ENCODE measurements around the gene CIBAR2.

Gene CIBAR2

DNA sequence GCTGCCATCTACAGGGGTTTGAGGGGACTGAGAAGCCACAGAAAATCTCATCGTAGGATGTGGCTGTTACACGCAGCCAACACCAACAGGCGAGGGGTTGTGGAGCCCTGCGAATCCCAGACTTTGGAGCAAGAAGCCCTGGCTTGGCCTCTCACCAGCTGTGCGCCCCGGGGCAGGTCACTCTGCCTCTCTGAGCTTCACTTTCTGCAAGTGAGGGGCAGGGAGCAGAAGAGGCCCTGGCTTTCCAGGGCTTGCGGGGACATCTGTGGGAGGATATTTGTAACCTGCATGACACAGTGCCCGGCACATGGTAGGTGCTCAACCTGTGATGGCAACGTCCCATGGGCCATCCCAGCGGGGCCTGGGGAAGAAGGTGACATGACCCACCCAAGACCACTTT lies 32.9 kb upstream of the CIBAR2 start:
- DNase-seq (ENCODE audit: low read depth, low spot score), result no peak

DNA sequence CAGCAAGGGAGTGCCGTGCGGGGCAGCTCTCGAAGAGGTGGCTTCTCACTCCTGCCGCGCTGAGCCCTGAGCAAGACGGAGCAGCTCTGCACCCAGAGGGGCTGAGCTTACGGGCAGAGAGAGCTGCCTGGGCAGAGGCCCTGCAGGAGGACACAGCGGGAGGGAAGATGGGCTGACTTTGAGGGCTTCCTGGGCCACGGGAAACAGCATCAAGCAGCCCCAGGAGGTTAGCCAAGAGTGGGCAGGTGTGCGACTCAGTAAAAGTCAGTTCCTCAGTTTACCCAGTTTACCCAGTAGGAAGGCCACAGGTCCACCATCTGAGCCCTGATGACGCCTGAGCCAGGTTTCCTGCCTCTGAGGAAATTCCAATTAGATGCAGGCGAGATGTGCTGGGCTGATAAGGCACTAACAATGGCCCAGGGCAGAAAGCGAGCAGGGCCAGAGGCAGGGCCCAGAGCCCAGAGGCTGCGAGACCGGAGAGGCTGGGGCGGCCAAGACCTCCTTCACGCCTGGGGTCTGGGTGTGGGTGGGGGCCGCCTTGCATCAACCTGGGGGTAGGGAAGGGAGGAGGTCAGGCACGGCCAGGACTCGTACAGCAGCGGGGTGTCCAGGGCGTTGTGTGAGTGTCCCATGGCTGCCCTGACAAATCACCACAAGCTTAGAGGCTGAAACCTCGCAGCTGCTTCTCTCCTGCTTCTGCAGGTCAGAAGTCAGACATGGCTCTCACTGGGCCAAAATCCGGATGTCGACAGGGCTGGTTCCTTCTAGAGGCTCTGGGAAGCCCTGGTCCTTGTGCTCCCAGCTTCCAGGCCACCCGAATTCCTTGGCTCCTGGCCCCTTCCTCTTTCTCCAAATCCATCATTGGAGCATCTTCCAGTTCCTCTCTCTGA lies 32.0 kb upstream of the CIBAR2 start:
- no peak overlapping the region for H3K27ac ChIP-seq
- DNase-seq (ENCODE audit: low read depth, low spot score), result no peak

More for the DNA sequence above, 32.9 kb upstream of the CIBAR2 start:
- no peak overlapping the region for H3K27ac ChIP-seq

DNA sequence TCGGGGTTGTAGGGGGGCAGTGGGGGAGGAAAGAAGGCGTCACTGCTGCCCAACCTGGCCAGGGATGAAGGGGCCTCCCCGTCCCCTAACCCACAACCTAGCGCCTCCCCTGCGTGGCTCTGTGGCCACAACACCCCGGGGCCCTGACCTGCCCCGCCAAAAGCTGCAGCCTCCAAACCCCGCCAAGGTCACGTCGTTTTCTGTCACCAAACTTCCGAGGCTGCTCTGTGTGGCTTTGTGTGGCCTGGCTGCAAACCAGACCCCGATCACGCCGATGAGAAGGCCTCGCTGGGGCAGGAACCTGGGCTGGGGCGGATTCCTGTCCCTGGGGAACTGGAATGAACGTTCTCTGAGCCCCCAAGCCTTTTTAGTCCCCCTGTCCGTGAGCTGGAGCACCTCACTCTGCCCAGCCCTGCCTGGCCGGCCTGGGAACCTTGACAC lies 30.5 kb upstream of the CIBAR2 start:
- H3K27ac ChIP-seq, result no peak overlapping the region

DNA sequence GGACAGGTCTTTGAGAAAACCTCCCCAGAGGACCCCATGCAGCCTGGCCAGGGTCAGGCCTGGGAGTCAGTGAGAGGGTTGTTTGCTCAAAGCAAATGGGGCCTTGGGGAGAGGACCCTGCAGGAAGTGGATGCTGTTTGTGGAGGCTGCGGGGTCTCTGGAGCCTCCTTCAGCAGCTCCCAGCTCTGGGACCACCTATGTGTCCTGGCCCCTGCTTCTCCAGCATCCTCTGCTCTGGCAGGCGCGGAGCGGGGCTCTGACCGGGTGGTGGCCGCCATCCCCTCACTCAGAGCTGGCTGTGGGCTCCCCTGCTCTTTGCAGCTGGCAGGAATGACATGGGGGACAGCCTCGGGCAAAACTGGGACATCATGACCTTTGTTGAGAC lies 29.8 kb upstream of the CIBAR2 start:
- no peak overlapping the region for H3K27ac ChIP-seq
- DNase-seq (ENCODE audit: low read depth, low spot score), result no peak

More for the DNA sequence above, 30.5 kb upstream of the CIBAR2 start:
- DNase-seq (ENCODE audit: low read depth, low spot score), result no peak

DNA sequence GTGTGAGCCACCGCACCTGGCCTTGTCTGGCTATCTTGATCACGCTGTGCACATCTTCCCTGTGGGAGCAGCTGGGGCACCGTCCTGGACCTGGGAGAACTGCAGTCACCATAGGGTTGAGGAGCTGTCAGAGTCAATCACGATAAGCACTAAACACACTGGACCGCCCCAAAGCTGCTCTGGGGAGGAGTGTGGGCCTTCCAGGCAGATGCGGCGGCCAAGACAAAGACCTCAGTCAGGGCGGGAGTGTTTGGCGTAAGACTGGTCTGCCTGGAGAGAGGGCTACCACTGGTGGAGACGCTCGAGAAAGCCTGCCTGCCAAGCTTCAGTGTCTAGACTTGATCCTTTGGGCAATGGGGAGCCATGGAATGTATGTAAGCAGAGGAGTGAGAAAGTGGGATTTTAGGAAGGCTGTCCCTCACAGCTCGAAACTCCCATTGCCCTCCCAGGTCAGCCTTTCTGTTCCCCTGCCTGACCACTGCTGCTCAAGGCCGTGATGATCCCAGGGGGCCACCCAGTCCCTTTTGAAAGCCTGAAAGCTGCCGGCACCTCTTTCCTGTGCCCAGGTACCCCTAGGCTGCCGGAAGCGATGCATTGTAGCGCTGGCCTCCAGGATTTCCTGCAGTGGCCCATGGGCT lies 29.3 kb upstream of the CIBAR2 start:
- H3K27ac ChIP-seq, result no peak overlapping the region
- no peak for DNase-seq (ENCODE audit: low read depth, low spot score)

DNA sequence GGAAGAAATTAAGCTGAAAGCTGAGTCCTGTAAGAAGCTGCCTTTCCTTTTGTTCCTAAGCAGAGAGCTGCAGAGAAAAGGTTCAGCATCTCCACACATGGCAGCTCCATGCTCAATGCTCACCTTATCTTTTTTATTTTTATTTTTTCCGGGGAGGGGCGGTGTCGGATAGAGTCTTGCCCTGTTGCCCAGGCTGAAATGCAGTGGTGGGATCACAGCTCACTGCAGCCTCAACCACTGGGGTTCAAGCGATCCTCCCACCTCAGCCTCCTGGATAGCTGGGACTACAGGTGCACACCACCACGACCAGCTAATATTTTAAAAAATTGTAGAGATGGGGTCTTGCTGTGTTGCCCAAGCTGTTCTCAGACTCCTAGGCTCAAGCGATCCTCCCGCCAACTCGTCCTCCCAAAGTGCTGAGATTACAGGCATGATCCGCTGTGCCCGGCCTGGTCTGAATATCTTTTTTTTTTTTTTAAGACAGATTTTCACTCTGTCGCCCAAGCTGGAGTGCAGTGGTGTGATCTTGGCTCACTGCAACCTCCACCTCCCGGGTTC lies 28.3 kb upstream of the CIBAR2 start:
- no peak overlapping the region for H3K27ac ChIP-seq
- DNase-seq (ENCODE audit: low read depth, low spot score), result no peak

DNA sequence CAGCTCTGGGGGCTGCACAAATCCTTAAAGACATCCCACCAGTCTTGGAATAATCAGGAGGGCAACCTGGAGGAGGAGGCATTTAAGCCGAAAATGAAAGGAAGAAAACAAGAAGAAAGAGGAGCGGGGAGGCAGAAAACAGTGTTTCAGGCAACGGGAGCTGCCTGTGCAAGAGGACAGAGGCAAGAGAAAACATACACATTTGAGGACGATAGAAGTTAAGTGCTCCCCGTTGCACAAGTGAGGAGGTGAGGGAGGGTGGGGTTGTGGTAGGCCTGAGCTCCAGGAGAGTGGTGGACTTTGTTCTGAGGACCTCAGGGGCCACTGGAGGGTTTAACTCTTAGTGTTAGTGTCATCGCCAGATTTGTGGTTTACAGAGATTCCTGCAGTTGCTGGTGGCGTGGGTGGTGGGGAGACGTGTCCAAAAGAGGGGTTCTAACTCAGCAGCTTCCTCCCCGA lies 27.6 kb upstream of the CIBAR2 start:
- DNase-seq (ENCODE audit: low read depth, low spot score), result no peak
- no peak overlapping the region for H3K27ac ChIP-seq

DNA sequence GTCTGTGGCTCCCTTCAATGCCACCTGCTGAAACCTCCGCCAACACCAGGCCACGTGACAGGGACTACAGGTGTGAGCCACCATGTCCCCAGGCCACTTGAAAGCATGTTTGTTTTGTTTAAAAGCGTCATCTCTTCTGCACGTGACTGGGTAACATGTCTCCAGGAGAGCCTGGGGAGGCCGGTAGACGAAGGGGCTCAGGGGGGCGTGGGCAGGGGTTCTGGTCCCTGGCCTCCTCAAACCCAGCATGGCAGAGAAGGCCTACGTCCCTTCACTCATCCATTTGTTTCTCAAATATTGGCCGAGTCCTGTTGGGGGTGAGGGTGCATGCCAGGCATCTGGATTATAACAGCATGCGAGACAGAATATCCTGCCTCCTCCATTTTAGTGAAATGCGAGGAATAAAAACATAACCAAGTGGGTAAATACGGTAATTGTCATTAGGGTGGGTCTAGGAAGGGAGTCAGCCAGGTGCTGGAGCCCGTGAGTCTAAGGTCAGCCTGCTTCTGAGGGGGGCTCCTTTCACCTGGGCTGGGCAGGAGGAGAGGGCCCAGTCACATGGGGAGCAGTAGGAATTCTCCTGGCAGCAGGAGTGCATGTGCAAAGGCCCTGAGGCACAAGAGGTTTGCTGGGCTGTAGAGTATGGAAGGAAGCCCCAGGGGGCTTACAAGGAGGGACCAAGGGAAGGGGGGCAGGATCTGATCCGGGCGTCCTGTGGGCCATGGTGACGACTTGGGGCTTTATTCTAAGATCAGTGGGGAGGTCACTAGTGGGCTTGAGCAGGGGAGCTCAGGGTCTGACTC lies 26.8 kb upstream of the CIBAR2 start:
- no peak overlapping the region for H3K27ac ChIP-seq
- DNase-seq (ENCODE audit: low read depth, low spot score), result no peak

DNA sequence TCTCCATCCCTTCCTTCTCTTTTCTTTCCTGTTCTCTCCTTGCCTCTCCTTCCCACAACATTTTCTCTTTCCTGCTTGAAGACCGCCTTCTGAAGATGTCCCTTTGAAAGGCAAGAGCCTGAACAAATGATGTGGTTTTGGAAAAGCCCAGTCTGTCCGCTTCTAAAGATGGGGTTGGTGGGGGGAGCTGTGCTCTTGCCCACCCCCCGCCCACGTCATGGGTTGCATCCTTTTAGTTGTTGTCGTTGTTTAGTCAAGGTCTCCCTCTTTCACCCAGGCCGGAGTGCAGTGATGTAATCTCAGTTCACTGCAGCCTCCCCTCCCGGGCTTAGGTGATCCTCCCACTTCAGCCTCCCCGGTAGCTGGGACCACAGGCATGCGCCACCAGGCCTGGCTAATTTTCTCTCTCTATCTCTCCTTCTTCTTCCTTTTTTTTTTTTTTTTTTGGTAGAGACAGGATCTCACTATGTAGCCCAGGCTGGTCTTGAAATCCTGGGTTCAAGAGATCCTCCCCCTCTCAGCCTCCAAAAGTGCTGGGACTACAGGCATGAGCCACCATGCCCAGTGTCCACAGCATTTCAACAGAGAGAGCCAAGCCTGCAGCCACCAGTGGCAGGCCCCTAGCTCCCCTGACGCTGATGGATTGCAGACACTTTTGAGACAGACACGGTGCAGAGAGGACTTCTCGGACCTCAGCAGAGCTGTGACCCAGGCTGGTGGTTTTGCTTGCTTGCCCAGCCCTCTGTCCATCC lies 26.0 kb upstream of the CIBAR2 start:
- H3K27ac ChIP-seq, result no peak overlapping the region
- no peak for DNase-seq (ENCODE audit: low read depth, low spot score)

DNA sequence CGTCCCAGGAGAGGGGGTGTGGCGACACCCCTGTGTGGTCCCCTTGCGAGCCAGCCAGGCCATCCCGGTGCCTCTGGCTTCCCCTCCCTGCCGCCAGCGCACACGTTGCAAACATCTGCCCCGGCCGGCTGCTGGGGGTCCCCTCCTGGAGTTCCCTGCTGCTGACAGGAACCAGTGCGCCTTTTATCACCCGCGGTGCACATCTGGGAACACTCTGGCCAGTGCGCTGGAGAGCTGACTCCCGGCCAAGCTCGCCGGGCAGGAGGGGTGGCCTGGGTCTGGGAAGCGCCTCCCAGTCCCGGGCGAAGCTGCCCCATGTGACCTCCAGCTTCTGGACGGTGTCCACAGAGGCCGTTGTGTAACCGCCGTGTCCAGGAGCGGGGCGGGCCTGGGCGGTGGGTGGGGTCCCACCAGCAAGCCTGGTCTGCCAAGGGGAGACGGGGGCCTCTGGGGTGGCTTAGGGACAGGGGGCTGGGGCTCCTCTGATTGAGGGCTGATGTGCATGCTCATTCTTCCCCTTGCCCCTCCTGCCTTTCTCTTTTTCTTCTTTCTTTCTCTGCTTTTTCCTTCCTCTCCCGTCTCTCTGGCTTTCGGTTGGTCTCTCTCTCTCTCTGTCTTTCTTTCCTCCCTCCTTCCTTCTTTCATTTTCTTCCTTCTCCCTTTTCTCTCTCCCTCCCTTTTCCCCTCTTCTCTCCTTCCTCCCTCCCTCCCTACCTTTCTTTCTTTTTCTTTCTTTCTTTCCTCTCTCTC lies 25.2 kb upstream of the CIBAR2 start:
- no peak overlapping the region for H3K27ac ChIP-seq

DNA sequence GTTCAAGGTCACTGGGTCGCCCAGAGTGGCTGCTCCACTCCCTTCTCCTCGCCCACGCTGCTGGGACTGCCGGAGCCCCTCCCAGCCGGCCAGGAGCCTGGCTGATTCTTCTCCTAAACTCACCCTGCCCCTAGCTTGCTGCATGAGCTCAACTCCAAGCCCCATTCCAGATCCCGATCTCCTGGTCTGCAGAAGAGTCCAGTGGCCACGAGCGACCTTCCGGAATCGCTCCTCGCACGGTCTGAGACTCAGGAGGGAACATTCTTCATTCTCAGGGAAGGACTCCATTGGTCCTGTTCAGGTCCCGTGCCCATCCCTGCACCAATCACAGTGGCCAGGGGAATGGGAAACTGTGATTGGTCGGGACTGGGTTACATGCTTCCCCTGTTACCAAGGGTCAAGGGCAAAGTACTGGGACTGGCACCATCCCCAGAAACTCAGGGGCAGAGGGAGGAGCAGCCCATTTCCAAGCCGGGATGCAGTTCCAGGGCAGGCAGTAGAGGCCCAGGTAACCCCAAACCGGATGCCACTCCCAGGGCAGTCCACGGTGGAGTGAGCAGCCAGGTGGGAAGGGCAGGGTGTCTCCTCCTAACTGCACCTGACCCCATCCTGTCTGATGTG lies 24.5 kb upstream of the CIBAR2 start:
- no peak for DNase-seq (ENCODE audit: low read depth, low spot score)
- no peak overlapping the region for H3K27ac ChIP-seq

More for the DNA sequence above, 25.2 kb upstream of the CIBAR2 start:
- DNase-seq (ENCODE audit: low read depth, low spot score), result no peak

DNA sequence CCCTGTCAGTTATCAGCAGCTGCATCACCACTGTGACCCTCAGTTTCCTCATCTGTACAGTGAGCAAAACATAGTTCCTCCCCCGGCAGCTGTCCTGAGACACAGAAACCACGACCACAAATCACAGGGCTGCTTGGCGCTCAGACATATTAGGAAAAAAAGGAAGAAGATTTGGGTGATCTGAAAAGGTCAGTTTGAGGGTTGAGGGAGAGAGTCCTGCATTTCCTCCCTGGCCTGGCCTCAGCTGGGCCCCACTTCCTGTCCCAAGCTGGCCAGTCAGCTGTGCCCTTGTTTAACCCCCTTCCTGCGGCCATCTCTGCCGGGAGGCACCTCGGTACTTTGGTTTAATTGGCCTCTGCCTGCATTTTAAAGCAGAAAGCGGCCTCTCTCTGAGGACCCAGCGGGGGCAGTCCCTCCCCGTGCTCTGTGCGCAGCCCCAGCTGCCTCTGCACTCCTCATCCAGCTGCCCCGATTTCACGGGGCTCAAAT lies 24.0 kb upstream of the CIBAR2 start:
- H3K27ac ChIP-seq, result no peak overlapping the region
- no peak for DNase-seq (ENCODE audit: low read depth, low spot score)

DNA sequence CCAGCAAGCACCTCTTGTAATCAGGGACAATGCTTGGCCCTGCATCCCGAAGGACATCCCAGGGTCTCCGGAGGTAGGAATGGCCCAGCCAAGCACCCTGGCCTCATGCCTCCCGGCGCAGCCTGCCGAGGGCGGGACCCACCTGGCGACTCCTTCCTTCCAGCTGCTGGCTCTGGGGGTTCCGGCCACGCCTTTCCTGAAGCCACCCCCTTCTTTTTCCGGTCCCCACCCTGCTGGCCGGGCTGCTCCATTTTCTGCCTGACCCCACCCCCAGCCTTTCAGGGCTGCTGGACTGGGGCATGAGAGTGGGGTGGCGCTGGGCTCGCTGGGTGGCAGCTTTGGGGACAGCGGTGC lies 22.5 kb upstream of the CIBAR2 start:
- no peak for DNase-seq (ENCODE audit: low read depth, low spot score)
- no peak overlapping the region for H3K27ac ChIP-seq

DNA sequence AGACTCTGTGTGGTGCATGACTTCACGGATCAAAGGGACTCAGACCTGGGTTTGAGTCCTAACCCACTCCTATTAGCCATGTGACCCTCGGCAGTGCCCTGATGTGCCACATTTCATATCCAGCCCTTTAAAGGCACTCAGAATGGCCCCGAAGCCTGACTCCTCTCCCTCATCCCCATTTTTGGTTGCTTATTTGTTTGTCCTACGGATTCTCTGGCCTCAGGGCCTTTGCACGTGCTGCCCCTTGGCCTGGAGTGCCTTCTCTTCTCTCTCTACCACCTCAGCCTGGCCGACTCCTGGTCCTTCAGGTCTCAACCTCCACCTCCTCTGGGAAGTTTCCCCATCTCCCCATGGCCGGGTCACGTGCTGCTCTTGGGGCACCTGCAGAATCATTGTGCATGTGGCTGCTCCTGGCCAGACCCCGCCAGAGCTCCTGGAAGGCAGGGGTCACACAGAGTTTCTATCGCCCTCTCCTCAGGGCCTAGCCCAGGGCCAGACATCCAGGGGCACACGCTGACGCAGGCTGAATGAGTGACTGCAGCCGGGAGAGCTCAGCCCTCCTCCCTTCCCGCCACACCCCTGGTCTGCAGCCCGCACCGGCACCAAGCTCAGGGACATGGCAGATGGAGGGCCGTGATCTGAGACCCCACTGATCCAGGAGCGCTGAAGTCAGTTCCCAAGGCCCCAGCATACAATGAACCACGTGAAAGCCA lies 22.0 kb upstream of the CIBAR2 start:
- no peak overlapping the region for H3K27ac ChIP-seq
- DNase-seq (ENCODE audit: low read depth, low spot score), result no peak

DNA sequence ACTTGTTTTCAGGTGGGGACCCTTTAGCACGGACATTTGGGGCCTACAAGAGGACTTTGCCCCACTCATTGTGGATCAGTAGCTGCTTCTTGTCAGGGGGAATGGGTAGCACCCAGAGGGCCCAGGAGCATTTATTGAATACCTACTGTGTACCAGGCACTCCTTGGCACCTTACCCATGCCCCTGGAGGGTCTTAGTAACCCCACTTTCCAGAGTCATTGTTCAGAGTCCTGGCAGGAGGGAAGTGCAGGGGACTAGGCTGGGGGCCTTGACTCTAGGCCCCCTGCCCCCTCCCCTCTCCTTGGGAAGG lies 21.0 kb upstream of the CIBAR2 start:
- H3K27ac ChIP-seq, result no peak overlapping the region
- DNase-seq (ENCODE audit: low read depth, low spot score), result no peak

DNA sequence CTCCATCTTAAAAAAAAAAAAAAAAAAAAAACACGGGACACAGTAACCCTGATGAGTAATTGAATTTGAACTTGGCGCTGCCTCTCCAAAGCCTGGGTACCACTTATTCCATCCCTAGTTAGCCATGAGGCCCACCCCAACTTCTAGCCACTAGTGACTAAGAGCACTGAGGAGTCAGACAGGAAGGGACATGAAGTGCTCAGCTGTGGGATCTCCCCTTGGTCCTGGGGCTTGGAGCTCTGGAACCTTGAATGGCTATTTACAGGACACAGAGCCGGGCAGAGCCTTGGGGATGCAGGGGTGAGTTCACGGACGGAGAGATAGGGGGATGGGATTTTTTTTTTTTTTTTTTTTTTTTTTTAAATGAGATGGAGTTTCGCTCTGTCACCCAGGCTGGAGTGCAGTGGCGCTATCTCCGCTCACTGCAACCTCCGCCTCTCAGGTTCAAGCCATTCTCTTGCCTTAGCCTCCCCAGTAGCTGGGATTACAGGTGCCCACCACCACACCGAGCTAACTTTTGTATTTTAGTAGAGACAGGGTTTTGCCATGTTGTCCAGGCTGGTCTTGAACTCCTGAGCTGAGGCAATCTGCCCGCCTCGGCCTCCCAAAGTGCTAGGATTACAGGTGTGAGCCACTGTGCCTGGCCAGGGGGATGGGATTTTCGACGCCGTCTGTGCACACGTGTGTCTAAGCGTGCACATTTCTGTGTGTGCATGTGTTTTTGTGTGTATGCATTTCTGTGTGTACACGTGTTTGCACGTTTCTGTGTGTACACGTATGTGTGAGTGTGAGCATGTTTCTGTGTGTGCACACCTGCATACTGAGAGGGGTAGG lies 20.4 kb upstream of the CIBAR2 start:
- no peak overlapping the region for H3K27ac ChIP-seq
- no peak for DNase-seq (ENCODE audit: low read depth, low spot score)

DNA sequence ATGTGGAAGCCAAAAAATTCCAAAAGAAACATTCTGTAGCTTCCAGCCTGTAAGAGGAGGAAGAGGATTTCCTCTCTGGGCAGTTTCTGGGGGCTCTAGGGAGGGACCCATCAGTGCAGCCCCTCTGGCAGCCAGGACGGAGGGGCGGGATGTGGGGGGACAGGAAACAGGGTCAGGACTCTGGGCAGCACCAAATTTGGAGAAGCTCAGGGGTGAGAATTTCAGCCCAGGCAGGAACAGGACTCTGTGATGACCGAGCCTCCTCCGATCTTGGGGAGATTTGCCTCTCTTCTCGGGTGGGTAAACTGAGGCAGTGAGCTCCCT lies 18.4 kb upstream of the CIBAR2 start:
- DNase-seq (ENCODE audit: low read depth, low spot score), result no peak
- H3K27ac ChIP-seq, result no peak overlapping the region
